ENCODE results near the gene CPLANE1.

DNA sequence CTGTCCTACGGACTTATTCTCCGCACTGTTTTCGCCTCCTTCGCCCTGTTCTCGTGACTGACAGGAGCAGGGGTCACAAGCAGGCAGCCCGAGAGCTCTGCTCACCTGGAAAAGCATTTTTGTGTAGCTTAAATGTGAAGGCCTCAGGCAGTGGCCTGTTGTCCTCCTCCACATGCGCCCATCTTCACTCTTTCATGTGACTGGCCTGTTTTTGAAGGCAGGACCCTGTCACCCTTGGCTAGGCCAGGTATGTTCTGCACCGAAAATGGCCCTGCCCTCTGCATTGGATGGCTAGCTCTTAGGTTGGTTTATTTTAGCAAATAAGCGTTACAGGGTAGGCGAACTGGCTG is 614 bp upstream of the CPLANE1 start:
- TF ChIP-seq, protein P1, sequence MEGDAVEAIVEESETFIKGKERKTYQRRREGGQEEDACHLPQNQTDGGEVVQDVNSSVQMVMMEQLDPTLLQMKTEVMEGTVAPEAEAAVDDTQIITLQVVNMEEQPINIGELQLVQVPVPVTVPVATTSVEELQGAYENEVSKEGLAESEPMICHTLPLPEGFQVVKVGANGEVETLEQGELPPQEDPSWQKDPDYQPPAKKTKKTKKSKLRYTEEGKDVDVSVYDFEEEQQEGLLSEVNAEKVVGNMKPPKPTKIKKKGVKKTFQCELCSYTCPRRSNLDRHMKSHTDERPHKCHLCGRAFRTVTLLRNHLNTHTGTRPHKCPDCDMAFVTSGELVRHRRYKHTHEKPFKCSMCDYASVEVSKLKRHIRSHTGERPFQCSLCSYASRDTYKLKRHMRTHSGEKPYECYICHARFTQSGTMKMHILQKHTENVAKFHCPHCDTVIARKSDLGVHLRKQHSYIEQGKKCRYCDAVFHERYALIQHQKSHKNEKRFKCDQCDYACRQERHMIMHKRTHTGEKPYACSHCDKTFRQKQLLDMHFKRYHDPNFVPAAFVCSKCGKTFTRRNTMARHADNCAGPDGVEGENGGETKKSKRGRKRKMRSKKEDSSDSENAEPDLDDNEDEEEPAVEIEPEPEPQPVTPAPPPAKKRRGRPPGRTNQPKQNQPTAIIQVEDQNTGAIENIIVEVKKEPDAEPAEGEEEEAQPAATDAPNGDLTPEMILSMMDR (IDR thresholded peaks at IDR 0.05) = no peak
- TF ChIP-seq POLR2AphosphoS5 (IDR thresholded peaks at IDR 0.05) (no peak), POLR2A (IDR thresholded peaks at IDR 0.05) (no peak), EP300 (IDR thresholded peaks at IDR 0.05) (no peak)
